Left cardiac atrium (tissue), 4 donors: ENCODE data around the gene DLK1. TPM values are rescaled to one million over a fixed set of nuclear protein-coding genes. Genes with fewer than 3 reads are reported as not detected.

Experiments
- ATAC-seq, 2 donors: fragments of 200-7000 bp; cut with Tn5 transposase; one replicate each; pipeline ENCODE4 v1.9.1; 2020; ENCODE audit warnings: mild to moderate bottlenecking in 2 of 2, moderate library complexity in 2 of 2
- DNase-seq: peaks from one replicate; pipeline ENCODE4 v3.0.0-alpha.2; 2020
- intact Hi-C, 2 donors: fragments of 100-400 bp; cut with DNase I; formaldehyde crosslinking; loops; one replicate each; pipeline versions ENCODE4 v1.14.1 to v1.15.1; 2022 to 2023
- total RNA-seq, 2 donors: library from RNA; stranded (reverse); fragmentation: NEBNext Ultra II Directional; extraction: Animal tissue kit (Norgen Biotek cat#: 25700); gene quantifications; one replicate each; pipeline ENCODE4 v1.2.1, GENCODE V29; 2021
- donor health status: DM: no; HTN: yes; CAD: no.
- donor health status: DM: no; HTN: yes; CAD: no; lungs with severe emphysema.
- donor health status: DM: yes; HTN: yes; CAD: no.
- donor health status: Dilated cardiomyopathy.

The DLK1 gene
- total RNA-seq, 2 donors from 2014 or later: 3.3 TPM; not detected in 1

GRCh38 chr14:100770605-100771120 lies 44.0 kb downstream of the DLK1 start:
- no peak for DNase-seq
- ATAC-seq: no peak
- intact Hi-C loops: no loop called here

- DNase-seq (no peak), ATAC-seq (no peak)
- intact Hi-C loops: no loop called here
Measured at GRCh38 chr14:100771121-100771800, 44.6 kb downstream of the DLK1 start.

- ATAC-seq (no peak), DNase-seq (no peak)
- intact Hi-C loops: no loop called here
Measured at GRCh38 chr14:100772607-100773165, 46.0 kb downstream of the DLK1 start.

- ATAC-seq (no peak), DNase-seq (no peak)
- intact Hi-C loops: no loop called here
Measured at GRCh38 chr14:100773331-100774163, 46.9 kb downstream of the DLK1 start.

- intact Hi-C loops: no loop called here
- no peak for DNase-seq
Measured at GRCh38 chr14:100774164-100774537, 47.5 kb downstream of the DLK1 start.

GRCh38 chr14:100775351-100775830 lies 48.7 kb downstream of the DLK1 start:
- ATAC-seq (no peak), DNase-seq (no peak)
- intact Hi-C loops: no loop called here

More at GRCh38 chr14:100774164-100774537, 47.5 kb downstream of the DLK1 start:
- no peak for ATAC-seq

GRCh38 chr14:100775831-100776591 lies 49.3 kb downstream of the DLK1 start:
- DNase-seq: no peak
- ATAC-seq: no peak
- intact Hi-C loops: no loop called here

- ATAC-seq (no peak), DNase-seq (no peak)
- intact Hi-C loops: no loop called here
Measured at GRCh38 chr14:100776681-100777365, 50.1 kb downstream of the DLK1 start.

- intact Hi-C loops: no loop called here
- DNase-seq (no peak), ATAC-seq (no peak)
Measured at GRCh38 chr14:100777366-100777817, 50.7 kb downstream of the DLK1 start.

GRCh38 chr14:100777818-100778525 lies 51.3 kb downstream of the DLK1 start:
- no peak for DNase-seq
- intact Hi-C loops: no loop called here
- no peak for ATAC-seq

- intact Hi-C loops: no loop called here
- no peak for DNase-seq
- no peak for ATAC-seq
Measured at GRCh38 chr14:100778526-100778882, 51.8 kb downstream of the DLK1 start.

- no peak for DNase-seq
- intact Hi-C loops: no loop called here
- ATAC-seq: no peak
Measured at GRCh38 chr14:100778951-100779690, 52.4 kb downstream of the DLK1 start.

- no peak for DNase-seq
- no peak for ATAC-seq
- intact Hi-C loops: no loop called here
Measured at GRCh38 chr14:100779691-100780080, 53.0 kb downstream of the DLK1 start.

- ATAC-seq (no peak), DNase-seq (no peak)
- intact Hi-C loops: no loop called here
Measured at GRCh38 chr14:100780246-100780645, 53.6 kb downstream of the DLK1 start.

GRCh38 chr14:100780646-100781355 lies 54.1 kb downstream of the DLK1 start:
- DNase-seq (no peak), ATAC-seq (no peak)
- intact Hi-C loops: no loop called here

- no peak for DNase-seq
- ATAC-seq: no peak
- intact Hi-C loops: no loop called here
Measured at GRCh38 chr14:100781952-100782351, 55.3 kb downstream of the DLK1 start.
